Psoas muscle (tissue), 8 donors: ENCODE results near the gene ANO1. TPM values are rescaled to one million over a fixed set of nuclear protein-coding genes. Genes with fewer than 3 reads are reported as not detected.

Experiments used
- ATAC-seq, 4 donors: fragments of 200-7000 bp; cut with Tn5 transposase; one replicate each; pipeline ENCODE4 v1.9.1; 2020; ENCODE audit warnings: moderate library complexity in 3 of 4, mild to moderate bottlenecking in 2 of 4
- DNase-seq, 2 donors: peaks; one replicate each; pipeline ENCODE4 v3.0.0-alpha.2; 2020
- H3K27ac ChIP-seq: fragments of 200-600 bp; one replicate; pipeline ENCODE4 v1.8.0; 2022
- H3K27me3 ChIP-seq, 3 donors: fragments of 200-600 bp in 1 of 3; one replicate each; pipeline versions ENCODE4 v1.6.1 to v1.8.0; 2013 to 2022; ENCODE audit warnings: low read length in 2 of 3, mild to moderate bottlenecking in 2 of 3, moderate library complexity in 1 of 3; ENCODE audit not compliant: insufficient read depth in 3 of 3
- H3K36me3 ChIP-seq, 2 donors: fragments of 200-600 bp in 1 of 2; one replicate each; pipeline versions ENCODE4 v1.6.1 to v1.8.0; 2013 to 2022; ENCODE audit warnings: low read depth in 1 of 2, mild to moderate bottlenecking in 1 of 2, moderate library complexity in 1 of 2; ENCODE audit not compliant: insufficient read depth in 1 of 2
- H3K4me1 ChIP-seq: fragments of 200-600 bp; one replicate; pipeline ENCODE4 v1.8.0; 2022
- H3K4me3 ChIP-seq: fragments of 200-600 bp; one replicate; pipeline ENCODE4 v1.8.0; 2022; ENCODE audit warnings: mild to moderate bottlenecking
- H3K9me3 ChIP-seq: fragments of 200-600 bp; one replicate; pipeline ENCODE4 v1.8.0; 2022
- CTCF ChIP-seq: fragments of 200-600 bp; IDR thresholded peaks from one replicate; pipeline ENCODE4 v1.8.0; 2022; ENCODE audit warnings: antibody characterized with exemption
- WGBS, 3 donors: extraction: QIAGEN DNeasy Blood & Tissue Kit; methylation state at CpG; one replicate each; pipeline versions ENCODE4 v1.1.6 to v1.1.7; 2013; 5-methylcytosine and 5-hydroxymethylcytosine counted together
- intact Hi-C, 2 donors: fragments of 100-400 bp; cut with DNase I; formaldehyde crosslinking; loops; one replicate each; pipeline versions ENCODE4 v1.11.0 to v1.14.2; 2022
- polyA plus RNA-seq, 3 donors: library from polyadenylated mRNA; stranded (reverse); fragments of 200-250 nt; gene quantifications; one replicate each; pipeline ENCODE4 v1.2.3, GENCODE V29; 2013
- total RNA-seq, 4 donors: library from RNA; stranded (reverse); fragmentation: NEBNext Ultra II Directional in 2 of 4; extraction: Animal tissue kit (Norgen Biotek cat#: 25700) in 2 of 4; gene quantifications; one replicate each; pipeline versions ENCODE4 v1.2.1 to v1.2.4, GENCODE V29; 2021 to 2023
- donor health status: healthy with polysubstance abuse.
- donor health status: DM: no; HTN: no; CAD: no; lungs with moderate emphysema.
- donor health status: Bipolar disorder and iron deficiency.
- donor health status: healthy.
- donor health status: DM: yes; HTN: yes; CAD: no.
- donor health status: DM: no; HTN: no; CAD: no.
- donor health status: DM: no; HTN: no; CAD: no.
- donor health status: DM: yes; HTN: yes; CAD: no.

Gene ANO1
- total and polyA plus RNA-seq, 7 donors: 2.2 to 11.3 (median 8.7) TPM

GRCh38 chr11:70057080-70057479, 21.0 kb upstream of the ANO1 start:
- no peak for TF ChIP-seq CTCF
- H3K9me3 ChIP-seq: no peaks in the 10 kb centered on the region
- no peak overlapping the region for H3K27ac ChIP-seq
- H3K4me3 ChIP-seq: no peak overlapping the region
- intact Hi-C loops: no loop called here
- 21 to 39% (median 22%) methylated on average over 3 of the region's 3 CpGs for WGBS, 3 donors
- DNase-seq: no peak
- H3K36me3 ChIP-seq: no peaks in the 10 kb centered on the region
- no peaks in the 10 kb centered on the region for H3K4me1 ChIP-seq
- no peaks in the 10 kb centered on the region for H3K27me3 ChIP-seq
- no peak for ATAC-seq

GRCh38 chr11:70059971-70060370, 18.1 kb upstream of the ANO1 start:
- H3K36me3 ChIP-seq: no peaks in the 10 kb centered on the region
- H3K4me1 ChIP-seq: no peaks in the 10 kb centered on the region
- no peak overlapping the region for H3K4me3 ChIP-seq
- no peak overlapping the region for H3K27ac ChIP-seq
- no peak for TF ChIP-seq CTCF
- no peaks in the 10 kb centered on the region for H3K27me3 ChIP-seq
- 48 to 54% (median 53%) methylated on average over 5 of the region's 5 CpGs for WGBS, 3 donors
- ATAC-seq (no peak), DNase-seq (no peak)
- intact Hi-C loops: no loop called here
- no peaks in the 10 kb centered on the region for H3K9me3 ChIP-seq

- no peaks in the 10 kb centered on the region for H3K27me3 ChIP-seq
- no peak overlapping the region for H3K27ac ChIP-seq
- WGBS, 3 donors: 78 to 81% (median 80%) methylated on average over 10 of the region's 10 CpGs
- TF ChIP-seq CTCF: no peak
- no peak for DNase-seq
- no peaks in the 10 kb centered on the region for H3K9me3 ChIP-seq
- intact Hi-C loops: no loop called here
- H3K36me3 ChIP-seq: no peaks in the 10 kb centered on the region
- ATAC-seq: no peak
- H3K4me3 ChIP-seq: no peak overlapping the region
- no peaks in the 10 kb centered on the region for H3K4me1 ChIP-seq
These were observed 17.4 kb upstream of the ANO1 start for GRCh38 chr11:70060611-70061293.

GRCh38 chr11:70061734-70062133, 16.4 kb upstream of the ANO1 start:
- WGBS, 3 donors: 89 to 94% (median 92%) methylated on average over 1 of the region's 1 CpG
- no peak overlapping the region for H3K4me3 ChIP-seq
- no peak overlapping the region for H3K27ac ChIP-seq
- H3K4me1 ChIP-seq: no peaks in the 10 kb centered on the region
- DNase-seq (no peak), ATAC-seq (no peak)
- intact Hi-C loops: no loop called here
- no peak for TF ChIP-seq CTCF
- no peaks in the 10 kb centered on the region for H3K36me3 ChIP-seq
- H3K9me3 ChIP-seq: no peaks in the 10 kb centered on the region
- no peaks in the 10 kb centered on the region for H3K27me3 ChIP-seq

GRCh38 chr11:70063121-70063520, 15.0 kb upstream of the ANO1 start:
- Histone ChIP-seq H3K9me3 (no peaks in the 10 kb centered on the region), H3K4me1 (no peaks in the 10 kb centered on the region), H3K36me3 (no peaks in the 10 kb centered on the region), H3K27ac (no peak overlapping the region), H3K4me3 (no peak overlapping the region), H3K27me3 (peaks cover 0 to 3% (median 1%) of the 10 kb centered on the region in 3 donors)
- DNase-seq: no peak
- intact Hi-C loops: no loop called here
- 89 to 96% (median 90%) methylated on average over 8 of the region's 8 CpGs for WGBS, 3 donors
- no peak for ATAC-seq
- no peak for TF ChIP-seq CTCF
